ENCODE results near the gene HSPA2.

- TF ChIP-seq TEAD4 (IDR thresholded peaks at IDR 0.05; ENCODE audit: borderline replicate concordance, insufficient read depth) (no peak), CTCF (IDR thresholded peaks at IDR 0.05) (no peak), CHD2 (IDR thresholded peaks at IDR 0.05; ENCODE audit: low read length, partially characterized antibody) (no peak), YY1 (IDR thresholded peaks at IDR 0.05; ENCODE audit: low read depth) (no peak), EP300 (IDR thresholded peaks at IDR 0.05; ENCODE audit: borderline replicate concordance in 1 of 2, low read depth in 1 of 2, low read length in 1 of 2) (no peak), GATA2 (CRISPR knock-in tag; IDR thresholded peaks at IDR 0.05) (no peak)
- TF ChIP-seq, protein P1, sequence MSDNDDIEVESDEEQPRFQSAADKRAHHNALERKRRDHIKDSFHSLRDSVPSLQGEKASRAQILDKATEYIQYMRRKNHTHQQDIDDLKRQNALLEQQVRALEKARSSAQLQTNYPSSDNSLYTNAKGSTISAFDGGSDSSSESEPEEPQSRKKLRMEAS (IDR thresholded peaks at IDR 0.05; ENCODE audit: low read depth) = no peak
Observed at GRCh38 chr14:64561631-64562030, 21.1 kb downstream of the HSPA2 start.
